GM19324 (cell line): Measurements from ENCODE around the gene RTL1.

Experiments used
- ATAC-seq: cut with Tn5 transposase; IDR thresholded peaks from one replicate; pipeline ENCODE4 v1.9.1; 2021; ENCODE audit warnings: mild to moderate bottlenecking, moderate library complexity; ENCODE audit not compliant: unreplicated experiment, low FRiP score

RTL1 gene

DNA sequence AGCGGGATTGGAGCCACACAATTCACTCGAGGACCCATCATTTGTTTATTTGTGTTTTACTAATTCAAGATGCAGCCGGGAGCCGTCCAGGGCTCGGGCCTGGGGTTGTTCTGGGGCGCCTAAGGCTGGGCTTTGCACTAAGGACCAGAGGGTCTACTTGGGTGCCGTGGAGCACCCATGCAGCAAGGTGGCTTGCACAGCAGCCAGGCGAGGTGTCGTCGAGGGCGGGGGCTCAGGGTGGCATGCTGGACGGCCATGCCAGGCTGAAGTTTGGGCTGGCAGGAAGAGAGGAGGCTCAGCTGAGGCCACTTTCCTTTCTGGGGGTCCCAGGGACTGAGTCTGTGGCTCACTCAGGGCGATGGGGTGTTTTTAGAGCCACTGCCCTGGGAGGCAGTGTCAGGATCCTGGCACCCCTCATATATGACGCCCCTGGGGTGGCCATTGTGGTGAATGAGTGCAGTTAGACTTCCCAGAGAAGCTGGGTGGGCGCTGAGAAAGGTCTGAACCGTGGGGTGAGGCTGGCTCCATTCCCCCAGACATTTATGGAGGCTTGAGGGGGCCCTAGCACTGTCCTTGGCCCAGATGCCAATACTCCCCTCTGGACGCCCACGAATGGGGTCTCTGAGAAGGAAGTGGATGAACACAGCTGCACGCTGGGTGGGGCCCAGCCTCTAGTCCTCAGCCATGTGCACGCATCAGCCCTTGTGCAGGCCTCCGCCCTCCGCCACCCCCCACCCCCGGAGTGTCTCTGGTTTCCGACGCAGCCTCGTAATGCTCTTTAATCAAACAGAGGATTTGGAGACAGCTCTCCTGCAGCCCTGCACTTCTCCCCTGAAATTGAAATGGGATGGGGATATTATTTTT lies 66.3 kb downstream of the RTL1 start:
- ATAC-seq = no peak

- no peak for ATAC-seq
Measured at GRCh38 chr14:100836311-100836805, 67.2 kb downstream of the RTL1 start.

DNA sequence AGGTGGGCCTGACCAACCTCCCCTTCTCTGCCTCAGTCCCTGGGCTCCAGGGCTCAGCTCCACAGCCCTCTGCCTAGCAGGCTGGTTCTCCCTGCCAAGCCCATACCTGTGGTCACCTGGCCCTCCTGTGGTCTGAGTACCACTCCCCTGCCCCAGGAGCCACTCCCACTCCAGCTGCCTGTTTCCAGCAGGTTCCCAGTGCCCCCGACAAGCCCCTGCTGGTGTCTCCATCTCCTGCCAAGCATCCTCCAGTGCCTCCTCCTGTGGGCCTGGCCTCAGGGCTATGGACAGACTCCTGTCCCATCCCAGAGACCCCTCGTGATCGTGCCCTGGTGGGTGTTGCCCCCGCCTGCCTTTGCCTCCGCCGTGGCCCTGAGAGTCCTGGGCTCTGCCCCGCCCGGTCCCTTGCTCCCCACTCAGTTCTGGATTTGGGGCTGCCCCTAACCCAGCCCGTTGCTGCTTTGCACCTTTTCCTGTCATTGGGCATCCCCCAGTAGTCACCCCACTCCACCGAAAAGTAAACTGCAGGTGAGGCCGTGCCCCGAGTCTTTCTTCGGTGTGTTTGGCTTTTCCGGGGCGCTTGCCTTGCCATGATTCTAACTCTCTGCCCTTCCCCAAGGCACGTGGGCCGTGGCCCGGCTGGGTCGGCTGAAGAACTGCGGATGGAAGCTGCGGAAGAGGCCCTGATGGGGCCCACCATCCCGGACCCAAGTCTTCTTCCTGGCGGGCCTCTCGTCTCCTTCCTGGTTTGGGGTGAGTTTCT lies 67.8 kb downstream of the RTL1 start:
- no peak for ATAC-seq

- no peak for ATAC-seq
Measured at GRCh38 chr14:100834794-100835547, 68.6 kb downstream of the RTL1 start.

GRCh38 chr14:100834082-100834793 lies 69.3 kb downstream of the RTL1 start:
- ATAC-seq = no peak

- no peak for ATAC-seq
Measured at GRCh38 chr14:100832311-100832960, 71.1 kb downstream of the RTL1 start.

GRCh38 chr14:100830681-100831080 lies 72.8 kb downstream of the RTL1 start:
- ATAC-seq = no peak
